Measurements from ENCODE around the gene BSN.

The BSN gene

DNA sequence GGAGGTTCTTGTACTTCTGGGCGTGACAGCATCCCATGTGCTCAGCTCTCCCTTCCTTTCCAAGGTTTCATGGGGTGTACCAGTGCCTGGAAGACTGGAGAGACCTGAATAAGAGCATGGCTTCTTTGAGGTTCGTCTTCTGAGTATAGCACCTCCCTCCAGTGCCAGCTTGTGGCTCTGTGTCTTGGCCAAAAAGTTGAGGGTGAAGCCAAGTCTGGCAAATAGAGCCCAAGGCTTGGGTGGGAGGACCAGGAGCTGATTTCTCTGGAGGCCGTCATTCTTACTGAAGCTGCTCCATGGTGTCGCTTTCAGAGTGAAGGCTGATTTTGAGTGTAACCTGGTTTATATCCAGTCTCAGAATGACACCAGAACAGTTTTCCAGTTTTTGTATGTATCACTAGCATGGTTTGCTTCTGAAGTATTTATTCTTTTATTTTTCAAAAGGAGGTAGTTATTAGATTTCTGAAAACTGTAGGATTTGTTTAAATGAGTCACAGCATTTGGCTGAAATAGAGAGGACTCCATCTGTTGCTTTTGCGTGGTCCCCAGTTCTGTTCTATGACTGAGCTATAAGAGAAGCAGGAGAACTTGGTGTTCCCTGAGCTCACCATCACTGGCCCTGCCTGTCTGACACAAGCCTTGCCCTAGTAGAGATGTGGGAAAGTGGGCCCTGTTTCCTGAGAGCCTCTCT, 47.2 kb downstream of the BSN start:
- no peak for DNase-seq

DNA sequence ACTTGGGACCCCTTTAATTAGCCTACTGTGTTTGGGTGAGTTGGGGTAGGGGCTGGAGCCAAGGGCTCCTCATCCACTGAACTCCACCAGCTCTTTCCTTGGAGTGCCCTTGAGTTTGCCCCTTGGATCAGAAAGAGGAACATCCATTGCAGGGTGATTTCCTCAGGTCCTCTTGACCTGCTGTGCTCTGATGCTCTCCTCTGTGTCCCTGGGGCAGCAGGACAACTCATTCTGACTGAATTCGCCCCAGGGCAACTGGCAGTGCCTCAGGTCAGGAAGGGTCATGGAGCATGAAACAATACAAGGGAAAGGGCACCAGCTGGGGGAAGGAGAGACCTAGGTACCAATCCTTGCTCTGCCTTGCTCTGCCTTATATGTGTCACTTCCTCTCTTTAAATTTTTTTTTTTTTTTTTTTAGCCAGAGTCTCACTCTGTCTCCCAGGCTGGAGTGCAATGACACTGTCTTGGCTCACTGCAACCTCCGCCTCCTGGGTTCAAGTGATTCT, 47.8 kb downstream of the BSN start:
- DNase-seq, result no peak

- no peak for DNase-seq
Observed at GRCh38 chr3:49602877-49603411, 48.7 kb downstream of the BSN start.

GRCh38 chr3:49606427-49606826, 52.1 kb downstream of the BSN start:
- DNase-seq, result no peak

GRCh38 chr3:49607105-49607591, 52.9 kb downstream of the BSN start:
- DNase-seq, result no peak

DNA sequence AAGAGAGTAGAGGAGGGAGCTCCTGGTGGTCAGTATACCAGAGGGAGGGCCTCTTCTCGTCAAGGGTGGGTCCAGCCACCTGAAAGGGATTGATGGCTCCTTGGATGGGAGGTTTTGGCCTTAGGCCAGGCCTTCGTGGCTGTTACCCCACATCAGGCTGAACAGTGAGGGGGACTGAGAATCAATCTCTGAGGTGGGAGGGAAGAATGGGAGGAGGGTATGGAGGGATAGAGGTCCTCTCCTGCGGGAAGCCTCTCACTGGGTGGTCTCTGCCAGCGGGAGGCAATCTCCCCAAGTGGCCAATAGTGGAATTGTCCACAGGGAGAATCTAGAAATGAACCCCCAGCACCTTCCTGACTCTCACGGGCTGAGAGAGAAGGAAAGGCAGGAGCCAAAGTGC, 53.5 kb downstream of the BSN start:
- DNase-seq, result no peak

DNA sequence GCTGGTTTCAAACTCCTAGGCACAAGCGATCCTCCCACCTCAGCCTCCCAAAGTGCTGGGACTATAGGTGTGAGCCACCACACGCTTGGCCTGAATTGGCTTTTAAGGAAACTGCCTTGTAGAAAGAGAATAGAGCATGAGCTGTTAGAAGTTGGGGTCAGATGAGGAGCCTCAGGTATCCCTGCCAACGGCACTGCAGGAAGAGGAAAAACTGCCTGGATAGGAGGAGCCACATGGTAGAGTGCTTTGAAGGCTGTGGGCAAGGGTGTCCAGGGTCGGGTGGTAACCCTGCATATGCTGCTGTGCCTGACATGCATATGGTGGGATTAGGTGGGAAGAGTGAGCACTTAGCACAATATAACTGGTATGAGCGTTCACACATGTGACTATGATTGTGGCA, 55.0 kb downstream of the BSN start:
- no peak for DNase-seq

DNA sequence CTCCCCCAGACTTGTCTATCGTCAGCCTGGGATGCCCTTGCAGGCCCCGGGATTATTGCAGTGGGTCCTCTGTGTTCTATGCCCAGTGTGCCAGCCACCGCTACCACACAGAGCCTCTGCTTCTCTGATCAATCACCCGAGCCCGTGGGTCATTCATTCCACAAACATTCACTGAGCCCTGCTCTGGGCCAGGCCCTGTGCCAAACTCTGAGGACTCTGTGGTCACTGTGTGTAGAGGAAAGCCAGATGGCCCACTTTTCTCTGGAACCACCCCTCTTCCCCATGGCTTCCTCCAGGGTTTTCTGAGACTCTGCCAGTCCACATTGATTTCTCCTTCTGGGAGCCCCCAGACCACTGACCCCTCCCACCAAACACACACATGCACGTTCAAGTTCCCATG, 55.5 kb downstream of the BSN start:
- no peak for DNase-seq

- no peak for DNase-seq
Observed at GRCh38 chr3:49610666-49611280, 56.5 kb downstream of the BSN start.

- DNase-seq, result no peak
Observed at GRCh38 chr3:49611291-49611690, 57.0 kb downstream of the BSN start.

- no peak for DNase-seq
Observed at GRCh38 chr3:49611719-49612118, 57.4 kb downstream of the BSN start.

GRCh38 chr3:49614936-49615335, 60.7 kb downstream of the BSN start:
- no peak for DNase-seq

DNA sequence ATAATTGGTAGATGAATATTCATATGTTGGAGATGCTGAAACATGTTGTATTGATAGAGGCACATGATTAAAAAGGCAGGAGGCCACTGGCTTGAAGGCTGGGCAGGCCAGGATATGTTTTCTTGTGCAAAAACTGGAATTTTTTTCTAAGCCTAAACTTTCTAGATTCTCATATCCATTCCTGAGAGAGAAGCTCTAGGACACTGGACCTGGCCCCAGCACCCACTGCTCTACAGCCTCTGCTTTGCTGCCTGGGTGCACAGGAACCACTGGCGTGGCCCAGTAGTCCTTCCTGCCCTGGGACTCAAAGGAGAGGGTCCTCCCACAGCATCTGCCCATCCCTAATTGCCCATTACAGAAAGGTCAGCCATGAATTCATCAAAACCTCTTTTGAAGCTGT, 61.8 kb downstream of the BSN start:
- no peak for DNase-seq

- DNase-seq, result no peak
Observed at GRCh38 chr3:49616491-49616941, 62.2 kb downstream of the BSN start.

GRCh38 chr3:49617390-49618013, 63.2 kb downstream of the BSN start:
- DNase-seq, result no peak

GRCh38 chr3:49618412-49618811, 64.1 kb downstream of the BSN start:
- no peak for DNase-seq

GRCh38 chr3:49619649-49620048, 65.4 kb downstream of the BSN start:
- DNase-seq, result no peak

DNA sequence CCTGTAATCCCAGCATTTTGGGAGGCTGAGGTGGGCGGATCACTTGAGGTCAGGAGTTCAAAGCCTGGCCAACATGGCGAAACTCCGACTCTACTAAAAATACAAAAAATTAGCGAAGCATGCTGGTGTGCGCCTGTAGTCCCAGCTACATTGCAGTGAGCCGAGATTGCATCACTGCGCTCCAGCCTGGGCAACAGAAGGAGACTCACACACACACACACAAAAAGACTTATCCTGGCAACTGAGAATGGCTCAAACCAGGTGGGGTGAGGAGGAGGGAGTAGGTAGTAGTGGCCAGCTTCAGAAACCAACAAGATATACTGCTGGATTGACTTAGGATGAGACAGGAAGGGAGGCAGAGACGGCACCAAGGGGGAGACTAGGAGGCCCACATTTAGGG, 66.5 kb downstream of the BSN start:
- no peak for DNase-seq

- no peak for DNase-seq
Observed at GRCh38 chr3:49623071-49623470, 68.8 kb downstream of the BSN start.

DNA sequence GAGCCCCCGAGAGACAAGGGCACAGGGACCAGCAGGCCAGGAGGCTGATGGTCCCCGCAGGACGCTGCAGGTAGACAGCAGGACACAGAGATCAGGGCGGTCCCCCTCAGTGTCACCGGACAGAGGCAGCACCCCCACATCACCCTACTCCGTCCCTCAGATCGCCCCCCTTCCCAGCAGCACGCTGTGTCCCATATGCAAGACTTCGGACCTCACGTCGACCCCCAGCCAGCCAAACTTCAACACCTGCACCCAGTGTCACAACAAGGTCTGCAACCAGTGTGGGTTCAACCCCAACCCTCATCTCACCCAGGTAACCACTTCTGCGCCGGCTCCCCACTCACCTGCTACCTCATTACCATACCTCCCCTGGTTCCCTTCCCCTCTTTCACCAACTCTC, 70.8 kb downstream of the BSN start:
- no peak for DNase-seq

GRCh38 chr3:49626101-49626581, 71.9 kb downstream of the BSN start:
- no peak for DNase-seq

DNA sequence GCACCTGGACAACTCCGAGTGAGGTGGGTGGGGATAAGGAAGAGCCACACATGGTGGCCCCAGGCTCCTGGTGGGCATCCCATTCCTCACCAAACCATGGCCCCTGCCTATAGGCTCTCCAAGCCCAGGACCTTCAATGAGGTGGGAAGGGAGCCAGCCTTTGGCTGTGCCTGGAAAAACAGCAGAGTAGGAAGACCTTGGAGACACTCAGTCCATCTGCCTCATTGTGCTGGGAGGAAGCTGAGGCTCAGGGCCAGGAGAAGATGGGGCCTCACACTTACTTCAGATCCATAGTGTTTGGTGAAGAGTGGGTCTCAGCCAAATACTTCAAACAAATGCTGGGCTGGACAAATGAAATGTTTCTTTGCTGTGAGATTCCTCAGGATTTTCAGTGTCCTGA, 72.5 kb downstream of the BSN start:
- DNase-seq, result no peak

DNA sequence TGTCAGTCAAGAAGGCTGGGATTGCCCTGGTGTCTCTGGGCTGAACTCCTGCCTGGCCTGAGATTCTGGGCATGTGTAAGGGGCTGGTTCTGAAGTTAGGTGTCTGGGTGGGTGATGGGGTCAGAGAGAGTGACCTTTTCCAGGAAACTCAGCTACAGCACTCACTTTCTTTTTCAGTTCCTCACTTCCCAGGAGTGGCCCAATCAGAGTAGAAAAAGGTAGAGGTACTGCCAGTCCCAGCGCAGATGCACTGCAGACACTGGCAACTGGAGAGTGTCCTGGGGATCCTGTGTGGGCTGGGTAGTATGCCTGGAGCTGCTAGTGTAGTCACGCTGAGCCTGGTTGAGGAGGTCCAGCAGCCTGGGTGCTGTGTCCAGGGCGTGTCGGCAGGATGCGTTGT, 73.4 kb downstream of the BSN start:
- DNase-seq, result no peak

DNA sequence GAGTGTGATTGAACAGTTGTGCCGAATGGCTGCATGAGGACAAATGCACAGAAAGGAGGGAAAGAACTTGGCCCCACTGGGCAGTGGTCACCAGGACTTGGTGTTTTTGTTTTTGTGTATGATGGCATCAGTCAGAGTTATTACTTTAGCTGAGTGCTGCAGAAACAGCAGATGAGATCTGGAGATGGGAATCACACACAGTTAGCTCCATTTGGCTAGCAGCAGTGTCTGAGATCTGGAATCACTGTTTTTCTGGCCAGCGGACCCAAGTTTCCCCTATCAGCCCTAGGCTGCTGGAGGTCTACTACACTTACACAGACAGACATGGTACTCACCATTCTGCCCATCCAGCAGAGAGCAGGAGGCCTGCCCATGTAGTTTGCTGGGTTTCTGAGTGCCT, 74.0 kb downstream of the BSN start:
- no peak for DNase-seq

All from Kasumi-1 (cell line).